Mesenchymal stem cell (in vitro differentiated cells and primary cell): ENCODE data around the gene CEP68.

Source experiments
- DNase-seq: peaks from one replicate; pipeline ENCODE4 v3.0.0-alpha.2; 2013
- H2AFZ ChIP-seq: one replicate; pipeline ENCODE4 v1.6.1; 2013; ENCODE audit warnings: low read depth, mild to moderate bottlenecking, control low read depth, inconsistent platforms, low read length, moderate library complexity
- H2AK5ac ChIP-seq: 2 replicates; pipeline ENCODE4 v1.6.1; 2013; ENCODE audit warnings: low read length, moderate library complexity, mild to moderate bottlenecking, inconsistent platforms; ENCODE audit not compliant: severe bottlenecking
- H2BK120ac ChIP-seq: one replicate; pipeline ENCODE4 v1.6.1; 2013; ENCODE audit warnings: low read depth, mild to moderate bottlenecking, inconsistent platforms, low read length, moderate library complexity
- H2BK12ac ChIP-seq, 2 experiments: one replicate each; pipeline ENCODE4 v1.6.1; 2013; ENCODE audit warnings: inconsistent platforms in 2 of 2, low read length in 2 of 2, mild to moderate bottlenecking in 2 of 2, moderate library complexity in 2 of 2, control low read depth in 1 of 2
- H2BK15ac ChIP-seq: one replicate; pipeline ENCODE4 v1.6.1; 2013; ENCODE audit warnings: mild to moderate bottlenecking, low read depth, inconsistent platforms; ENCODE audit not compliant: poor library complexity, severe bottlenecking
- H2BK5ac ChIP-seq: 2 replicates; pipeline ENCODE4 v1.6.1; 2013; ENCODE audit warnings: low read depth, mild to moderate bottlenecking, low read length, control low read depth, inconsistent platforms; ENCODE audit not compliant: poor library complexity, severe bottlenecking
- H3K14ac ChIP-seq, 2 experiments: one replicate each; pipeline ENCODE4 v1.6.1; 2013; ENCODE audit warnings: inconsistent platforms in 2 of 2, low read length in 2 of 2, control low read depth in 1 of 2, mild to moderate bottlenecking in 1 of 2, moderate library complexity in 1 of 2
- H3K18ac ChIP-seq, 2 experiments: one replicate each; pipeline ENCODE4 v1.6.1; 2013; ENCODE audit warnings: inconsistent platforms in 2 of 2, low read length in 2 of 2, control low read depth in 1 of 2, low read depth in 1 of 2, mild to moderate bottlenecking in 1 of 2
- H3K23ac ChIP-seq, 2 experiments: one replicate each; pipeline ENCODE4 v1.6.1; 2013; ENCODE audit warnings: inconsistent platforms in 2 of 2, low read length in 2 of 2, mild to moderate bottlenecking in 2 of 2, moderate library complexity in 2 of 2, control low read depth in 1 of 2
- H3K27ac ChIP-seq: 2 replicates; pipeline ENCODE4 v1.5.1; 2013; ENCODE audit warnings: mild to moderate bottlenecking, moderate library complexity, low read length, control low read depth, inconsistent platforms; ENCODE audit not compliant: poor library complexity, severe bottlenecking
- H3K27me3 ChIP-seq, 2 experiments: 2 replicates each; pipeline versions ENCODE4 v1.6.1 to v1.7.0; 2013; ENCODE audit warnings: low read length in 2 of 2, mild to moderate bottlenecking in 2 of 2, moderate library complexity in 2 of 2, control low read depth in 1 of 2, inconsistent platforms in 1 of 2; ENCODE audit not compliant: control insufficient read depth in 1 of 2, insufficient read depth in 1 of 2
- H3K36me3 ChIP-seq, 2 experiments: 2 replicates each; pipeline versions ENCODE4 v1.6.1 to v1.7.0; 2013; ENCODE audit warnings: low read length in 2 of 2, control low read depth in 1 of 2, inconsistent platforms in 1 of 2, low read depth in 1 of 2, mild to moderate bottlenecking in 1 of 2; ENCODE audit not compliant: insufficient read depth in 2 of 2, control insufficient read depth in 1 of 2
- H3K4ac ChIP-seq, 2 experiments: one replicate each; pipeline ENCODE4 v1.6.1; 2013; ENCODE audit warnings: inconsistent platforms in 2 of 2, low read length in 2 of 2, mild to moderate bottlenecking in 2 of 2, moderate library complexity in 2 of 2, control low read depth in 1 of 2, low read depth in 1 of 2
- H3K4me1 ChIP-seq: 2 replicates; pipeline ENCODE4 v1.6.1; 2013; ENCODE audit warnings: low read depth, low read length, control low read depth; ENCODE audit not compliant: control insufficient read depth, insufficient read depth
- H3K4me2 ChIP-seq: 2 replicates; pipeline ENCODE4 v1.6.1; 2013; ENCODE audit warnings: low read length, mild to moderate bottlenecking, inconsistent platforms; ENCODE audit not compliant: poor library complexity, severe bottlenecking
- H3K4me3 ChIP-seq, 2 experiments: 2 replicates each; pipeline versions ENCODE4 v1.5.1 to v1.7.0; 2013; ENCODE audit warnings: low read length in 2 of 2, mild to moderate bottlenecking in 2 of 2, control low read depth in 1 of 2, low read depth in 1 of 2; ENCODE audit not compliant: insufficient read depth in 1 of 2
- H3K79me1 ChIP-seq: replicated peaks from 2 replicates; pipeline ENCODE4 v1.6.1; 2013; ENCODE audit warnings: mild to moderate bottlenecking, control low read depth, low read length, inconsistent platforms; ENCODE audit not compliant: poor library complexity, severe bottlenecking
- H3K9ac ChIP-seq: 2 replicates; pipeline ENCODE4 v1.7.0; 2013; ENCODE audit warnings: mild to moderate bottlenecking, low read length, moderate library complexity
- H3K9me3 ChIP-seq: 2 replicates; pipeline ENCODE4 v1.7.0; 2013; ENCODE audit warnings: mild to moderate bottlenecking, low read length; ENCODE audit not compliant: control insufficient read depth
- H4K8ac ChIP-seq: one replicate; pipeline ENCODE4 v1.6.1; 2013; ENCODE audit warnings: inconsistent platforms, mild to moderate bottlenecking, low read length, moderate library complexity
- H4K91ac ChIP-seq: one replicate; pipeline ENCODE4 v1.6.1; 2013; ENCODE audit warnings: mild to moderate bottlenecking, low read length, inconsistent platforms
- WGBS: methylation state at CpG from one replicate; pipeline ENCODE4 v1.1.7; 2013; ENCODE audit warnings: mixed read lengths; 5-methylcytosine and 5-hydroxymethylcytosine counted together

Gene CEP68

GRCh38 chr2:65049010-65049639, 7.1 kb upstream of the CEP68 start:
- Histone ChIP-seq H2BK120ac (no peak overlapping the region), H3K4me3 (no peak overlapping the region), H3K4me1 (peaks cover 8% of the 10 kb centered on the region), H3K79me1 (no peaks in the 10 kb centered on the region), H2BK12ac (no peak overlapping the region), H3K23ac (no peak overlapping the region), H2BK15ac (no peak overlapping the region), H3K9ac (no peak overlapping the region), H3K36me3 (no peaks in the 10 kb centered on the region), H2AFZ (no peak overlapping the region), H3K4me2 (no peak overlapping the region), H3K14ac (no peak overlapping the region), H4K8ac (no peak overlapping the region), H3K18ac (no peak overlapping the region), H2AK5ac (no peak overlapping the region), H3K9me3 (peaks cover 7% of the 10 kb centered on the region), H4K91ac (no peak overlapping the region), H3K4ac (no peak overlapping the region), H2BK5ac (no peak overlapping the region), H3K27me3 (no peaks in the 10 kb centered on the region), H3K27ac (no peak overlapping the region)
- WGBS = 90% methylated on average over 1 of the region's 1 CpG
- no peak for DNase-seq

- H3K79me1 ChIP-seq = no peaks in the 10 kb centered on the region
- 58% methylated on average over 2 of the region's 3 CpGs for WGBS
- no peak overlapping the region for H2BK15ac ChIP-seq
These were observed 5.3 kb upstream of the CEP68 start for GRCh38 chr2:65050931-65051330.

GRCh38 chr2:65053199-65053598, 3.0 kb upstream of the CEP68 start:
- Histone ChIP-seq H3K4ac (no peak overlapping the region), H3K9me3 (no peaks in the 10 kb centered on the region), H3K4me3 (no peak overlapping the region), H2AK5ac (no peak overlapping the region), H2BK120ac (no peak overlapping the region), H3K4me2 (no peak overlapping the region), H3K4me1 (peaks cover 8% of the 10 kb centered on the region), H3K9ac (no peak overlapping the region), H3K14ac (no peak overlapping the region), H4K8ac (no peak overlapping the region), H3K36me3 (no peaks in the 10 kb centered on the region), H3K79me1 (peaks cover 1% of the 10 kb centered on the region), H3K18ac (no peak overlapping the region), H2BK5ac (no peak overlapping the region), H2BK12ac (no peak overlapping the region), H2AFZ (no peak overlapping the region), H3K23ac (no peak overlapping the region), H4K91ac (no peak overlapping the region), H2BK15ac (no peak overlapping the region), H3K27ac (no peak overlapping the region), H3K27me3 (peaks cover 0 to 7% of the 10 kb centered on the region in 2 experiments)
- 56% methylated on average over 1 of the region's 1 CpG for WGBS
- no peak for DNase-seq

More at GRCh38 chr2:65050931-65051330, 5.3 kb upstream of the CEP68 start:
- Histone ChIP-seq H3K36me3 (no peaks in the 10 kb centered on the region), H2BK5ac (no peak overlapping the region), H3K4me2 (no peak overlapping the region), H2AFZ (no peak overlapping the region), H3K23ac (no peak overlapping the region), H3K4me3 (no peak overlapping the region), H4K8ac (no peak overlapping the region), H2BK12ac (no peak overlapping the region), H3K14ac (no peak overlapping the region), H3K27ac (no peak overlapping the region), H3K4ac (no peak overlapping the region), H2AK5ac (no peak overlapping the region), H2BK120ac (no peak overlapping the region), H3K18ac (no peak overlapping the region), H3K27me3 (peaks cover 0 to 7% of the 10 kb centered on the region in 2 experiments), H3K9ac (no peak overlapping the region), H4K91ac (no peak overlapping the region), H3K9me3 (no peaks in the 10 kb centered on the region), H3K4me1 (peaks cover 8% of the 10 kb centered on the region)
- DNase-seq = no peak

GRCh38 chr2:65054749-65055421, 1.3 kb upstream of the CEP68 start:
- H4K91ac ChIP-seq = no peak overlapping the region
- H4K8ac ChIP-seq = no peak overlapping the region
- no peak overlapping the region for H3K4ac ChIP-seq
- no peak for DNase-seq
- peak overlapping the region in 1 of 2 experiments; percentile 7 for H3K18ac ChIP-seq
- H3K9me3 ChIP-seq = no peaks in the 10 kb centered on the region
- WGBS = 92% methylated on average over 4 of the region's 4 CpGs
- no peak overlapping the region for H3K4me2 ChIP-seq
- no peak overlapping the region for H3K14ac ChIP-seq
- no peak overlapping the region for H3K27ac ChIP-seq
- peaks cover 0 to 5% of the 10 kb centered on the region in 2 experiments for H3K36me3 ChIP-seq
- no peak overlapping the region for H2BK12ac ChIP-seq
- H3K27me3 ChIP-seq = peaks cover 0 to 7% of the 10 kb centered on the region in 2 experiments
- H3K79me1 ChIP-seq = peaks cover 3% of the 10 kb centered on the region
- no peak overlapping the region for H2AK5ac ChIP-seq
- H2BK120ac ChIP-seq = no peak overlapping the region
- peak overlapping the region in 1 of 2 experiments; percentile 92 for H3K4me3 ChIP-seq
- no peak overlapping the region for H2BK5ac ChIP-seq
- H3K4me1 ChIP-seq = peaks cover 6% of the 10 kb centered on the region
- H2AFZ ChIP-seq = no peak overlapping the region
- peak overlapping the region in 1 of 2 experiments; percentile 24 for H3K23ac ChIP-seq
- H3K9ac ChIP-seq = peak overlapping the region; percentile 73
- no peak overlapping the region for H2BK15ac ChIP-seq
